Measurements from ENCODE around the gene ZNF578.
"Not testable (repeated sequence)": the region's sequence is repeated elsewhere in the genome, so short reads cannot be mapped to it uniquely, and the experiment has no call there.

Gene ZNF578

GRCh38 chr19:52558732-52559445, 105.5 kb downstream of the ZNF578 start:
- DNase-seq: not testable (repeated sequence)

- DNase-seq: not testable (repeated sequence)
Measured at GRCh38 chr19:52561611-52562010, 108.3 kb downstream of the ZNF578 start.

Measured in anterior cingulate cortex (tissue), 58 donors.